DMS114 treated with DMSO at 0.1 percent for 48 hours (cell line): ENCODE data around the gene SLC35A3.
"Not testable (repeated sequence)": the region's sequence is repeated elsewhere in the genome, so short reads cannot be mapped to it uniquely, and the experiment has no call there.

Source experiments
- DNase-seq: peaks from one replicate; lab custom pipeline; 2025; ENCODE audit not compliant: unreplicated experiment; lab: John Stamatoyannopoulos, UW

The SLC35A3 gene

GRCh38 chr1:100028765-100029164 lies 59.0 kb downstream of the SLC35A3 start:
- no peak for DNase-seq

DNA sequence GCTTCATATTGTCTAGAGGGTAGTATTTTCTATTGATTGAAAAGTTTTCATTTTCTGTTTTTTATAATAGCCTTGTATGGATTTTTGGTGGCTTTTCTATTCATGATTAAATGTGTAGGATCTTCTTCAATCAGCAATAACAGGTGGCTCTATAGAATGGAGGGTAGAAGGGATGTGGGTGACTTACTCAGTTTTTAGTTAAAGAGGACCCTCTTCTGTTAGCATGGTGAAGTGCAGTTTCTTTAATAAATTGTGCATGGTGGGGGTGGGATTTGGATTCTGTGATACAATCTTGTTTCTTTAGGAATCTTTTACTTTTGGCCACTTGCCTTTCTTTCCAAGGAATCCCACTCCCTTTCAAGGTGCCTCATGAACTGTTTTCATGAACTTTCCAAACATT lies 64.7 kb downstream of the SLC35A3 start:
- peak; percentile 56 for DNase-seq

GRCh38 chr1:100035214-100035613 lies 65.4 kb downstream of the SLC35A3 start:
- DNase-seq, result no peak

DNA sequence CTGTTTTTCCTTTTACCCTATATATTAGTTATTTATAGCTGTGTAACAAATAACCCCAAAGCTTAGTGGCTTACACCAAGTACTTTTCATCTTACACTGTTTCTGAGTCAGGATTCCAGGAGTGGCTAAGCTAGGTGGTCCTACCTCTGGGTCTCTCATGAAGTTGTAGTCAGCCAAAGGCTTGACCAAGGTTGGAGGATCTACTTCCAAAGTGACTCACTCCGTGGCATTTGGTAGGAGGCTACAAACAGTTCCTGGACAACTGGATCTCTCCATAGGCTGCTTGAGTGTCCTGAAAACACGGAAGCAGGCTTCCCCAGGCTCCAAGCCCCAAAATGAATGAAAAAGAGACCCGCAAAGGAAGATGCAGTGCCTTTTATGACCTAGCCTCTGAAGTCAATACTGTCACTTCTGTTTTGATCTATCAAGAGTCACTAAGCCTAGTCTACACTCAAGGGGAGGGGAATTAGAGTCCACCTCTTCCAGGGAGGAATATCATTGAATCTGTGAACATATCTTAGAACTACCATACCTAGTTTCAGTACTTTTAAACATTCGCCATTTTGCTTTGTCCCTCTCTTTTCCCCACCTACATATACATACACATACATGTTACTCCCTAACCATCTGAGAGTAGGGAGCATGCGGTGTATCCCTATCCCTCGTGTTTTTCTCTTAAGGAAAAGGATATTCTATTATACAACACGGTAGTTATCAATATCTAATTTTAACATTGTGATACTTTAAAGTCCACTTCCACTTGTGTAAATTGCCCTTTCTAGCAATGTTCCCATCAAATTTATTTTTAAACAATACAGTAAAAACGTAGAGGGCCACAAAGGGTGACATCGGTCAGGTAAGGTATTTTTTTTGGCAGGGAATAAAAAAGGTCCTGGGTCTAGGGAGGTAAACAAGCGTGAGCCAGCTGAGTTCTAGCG lies 67.2 kb downstream of the SLC35A3 start:
- DNase-seq, result peak; percentile 40

- DNase-seq, result peak; percentile 52
Observed at GRCh38 chr1:100037656-100037926, 67.8 kb downstream of the SLC35A3 start.

DNA sequence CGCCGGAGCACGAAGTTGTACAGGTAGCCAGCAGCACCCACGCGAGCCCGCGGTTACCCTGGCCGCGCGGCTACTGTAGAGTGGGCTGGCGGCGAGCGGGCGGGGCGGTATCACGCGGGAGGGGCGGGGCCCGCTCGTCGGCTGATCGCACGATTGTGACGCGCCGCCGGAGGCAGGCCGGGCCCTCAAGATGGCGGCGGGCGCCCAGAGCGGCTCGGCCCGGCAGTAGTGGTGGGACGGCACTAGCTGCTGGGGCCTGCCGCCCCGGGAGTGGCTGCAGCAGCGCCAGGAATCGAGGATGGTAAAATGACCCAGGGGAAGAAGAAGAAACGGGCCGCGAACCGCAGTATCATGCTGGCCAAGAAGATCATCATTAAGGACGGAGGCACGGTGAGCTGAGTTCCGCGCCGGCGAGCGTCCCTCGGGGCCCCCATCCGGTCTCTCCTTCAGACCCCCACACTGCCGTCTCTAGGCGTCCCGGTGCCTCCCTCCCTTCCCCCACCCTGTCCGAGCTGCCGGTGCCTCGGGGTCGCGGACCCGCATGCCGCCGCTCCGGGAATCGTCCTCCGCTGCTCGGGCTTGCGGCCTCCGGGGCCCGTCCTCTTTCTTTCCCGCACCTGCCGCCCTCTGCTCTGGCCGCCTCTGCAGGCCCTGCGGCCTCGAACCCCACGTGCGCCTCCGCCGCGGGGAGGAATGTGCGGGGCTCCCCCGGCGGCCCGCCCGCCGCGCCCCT lies 68.3 kb downstream of the SLC35A3 start:
- DNase-seq, result peak; percentile 68

DNA sequence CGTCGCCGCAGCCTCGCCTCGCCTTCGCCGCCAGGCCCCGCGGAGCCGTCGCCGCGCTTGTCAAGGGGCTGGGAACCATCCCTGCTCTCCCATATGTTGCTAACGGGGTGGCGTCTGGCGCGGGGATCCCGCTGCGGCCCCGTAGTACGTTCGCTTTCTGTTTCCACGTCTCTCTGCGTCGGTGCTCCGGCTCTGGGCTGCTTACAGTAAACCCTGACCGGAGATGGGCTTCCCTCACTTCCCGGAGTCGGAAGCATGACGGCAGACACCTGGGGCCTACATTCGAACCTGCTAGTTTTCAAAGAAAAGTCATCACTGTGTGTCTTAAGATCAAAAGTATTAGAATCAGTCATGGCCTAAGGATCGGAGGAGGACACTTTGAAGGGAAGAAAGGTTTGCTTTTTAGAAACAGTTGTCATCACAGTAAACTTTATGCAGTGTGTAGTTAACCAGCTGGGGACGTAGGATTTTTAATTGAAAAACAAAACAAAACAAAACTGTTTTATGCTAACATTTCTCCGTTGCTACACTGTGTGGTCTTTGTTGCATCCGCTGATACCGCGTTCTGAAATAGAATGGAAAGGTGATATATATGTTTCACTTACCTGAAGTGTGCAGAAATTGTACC lies 69.0 kb downstream of the SLC35A3 start:
- DNase-seq, result peak; percentile 27

- no peak for DNase-seq
Observed at GRCh38 chr1:100039591-100039990, 69.8 kb downstream of the SLC35A3 start.

DNA sequence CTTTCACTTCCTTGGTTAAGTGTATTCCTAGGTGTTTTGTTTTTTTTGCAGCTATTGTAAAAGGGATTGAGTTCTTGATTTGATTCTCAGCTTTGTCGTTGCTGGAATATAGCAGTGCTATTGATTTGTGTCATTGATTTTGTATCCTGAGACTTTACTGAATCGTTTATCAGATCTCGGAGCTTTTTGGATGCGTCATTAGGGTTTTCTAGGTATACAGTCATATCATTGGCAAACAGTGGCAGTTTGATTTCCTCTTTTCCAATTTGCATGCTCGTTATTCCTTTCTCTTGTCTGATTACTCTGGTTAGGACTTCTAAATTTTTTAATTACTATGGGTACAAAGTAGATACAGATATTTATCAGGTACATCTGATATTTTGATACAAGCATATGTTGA lies 75.4 kb downstream of the SLC35A3 start:
- DNase-seq, result no peak

DNA sequence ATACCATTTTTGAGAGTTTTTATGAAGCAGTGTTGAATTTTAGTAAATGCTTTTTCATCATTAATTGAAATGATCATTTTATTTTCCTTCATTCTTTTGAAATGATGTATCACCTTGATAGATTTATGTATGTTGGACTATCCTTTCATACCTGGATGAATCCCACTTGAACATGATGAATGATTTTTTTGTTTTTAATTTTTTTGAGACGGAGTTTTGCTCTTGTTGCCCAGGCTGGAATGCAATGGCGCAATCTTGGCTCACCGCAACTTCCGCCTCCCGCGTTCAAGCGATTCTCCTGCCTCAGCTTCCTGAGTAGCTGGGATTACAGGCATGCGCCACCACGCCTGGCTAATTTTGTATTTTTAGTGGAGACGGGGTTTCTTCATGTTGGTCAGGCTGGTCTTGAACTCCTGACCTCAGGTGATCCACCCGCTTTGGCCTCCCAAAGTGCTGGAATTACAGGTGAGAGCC lies 77.5 kb downstream of the SLC35A3 start:
- DNase-seq, result not testable (repeated sequence)

DNA sequence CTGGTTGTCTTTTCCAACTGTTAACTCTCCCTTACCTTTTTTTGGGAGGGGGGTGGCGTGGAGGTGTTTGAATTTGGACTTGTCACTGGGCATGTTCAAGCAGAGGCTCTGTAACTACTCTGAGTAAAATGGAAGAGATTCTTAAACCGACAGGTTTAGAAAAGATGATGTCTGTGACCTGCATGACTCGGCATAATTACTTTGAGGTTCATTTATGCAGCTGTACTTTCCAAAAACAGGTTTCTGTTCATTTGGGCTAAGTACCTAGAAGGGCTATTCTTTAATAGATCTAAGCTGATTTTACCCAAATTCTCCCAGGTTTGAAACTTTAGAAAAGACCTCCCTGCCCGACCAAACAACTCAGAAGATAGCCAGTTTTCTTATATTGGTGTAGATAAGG lies 80.3 kb downstream of the SLC35A3 start:
- no peak for DNase-seq

- no peak for DNase-seq
Observed at GRCh38 chr1:100051401-100051800, 81.6 kb downstream of the SLC35A3 start.

GRCh38 chr1:100051893-100052292 lies 82.1 kb downstream of the SLC35A3 start:
- DNase-seq, result no peak

DNA sequence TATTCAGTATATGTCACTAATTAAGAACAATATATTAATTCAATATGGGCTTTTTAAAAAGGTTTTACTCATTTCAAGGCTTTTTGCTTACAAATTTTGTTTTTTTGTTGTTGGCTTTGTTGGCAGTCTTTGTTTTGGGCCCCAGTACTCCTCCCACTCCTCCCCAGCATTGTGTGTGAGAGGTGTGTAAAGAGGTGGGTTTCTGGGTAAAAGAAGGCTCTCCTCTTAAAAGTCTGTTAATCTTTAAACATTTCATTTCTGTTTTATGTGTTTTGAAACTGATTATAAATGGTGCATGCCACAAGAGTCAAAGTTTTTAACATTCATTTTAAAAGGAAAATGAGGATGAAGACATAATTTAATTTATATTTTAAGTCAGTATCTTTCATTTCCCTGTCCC lies 83.3 kb downstream of the SLC35A3 start:
- no peak for DNase-seq

- DNase-seq, result no peak
Observed at GRCh38 chr1:100053727-100054126, 83.9 kb downstream of the SLC35A3 start.

DNA sequence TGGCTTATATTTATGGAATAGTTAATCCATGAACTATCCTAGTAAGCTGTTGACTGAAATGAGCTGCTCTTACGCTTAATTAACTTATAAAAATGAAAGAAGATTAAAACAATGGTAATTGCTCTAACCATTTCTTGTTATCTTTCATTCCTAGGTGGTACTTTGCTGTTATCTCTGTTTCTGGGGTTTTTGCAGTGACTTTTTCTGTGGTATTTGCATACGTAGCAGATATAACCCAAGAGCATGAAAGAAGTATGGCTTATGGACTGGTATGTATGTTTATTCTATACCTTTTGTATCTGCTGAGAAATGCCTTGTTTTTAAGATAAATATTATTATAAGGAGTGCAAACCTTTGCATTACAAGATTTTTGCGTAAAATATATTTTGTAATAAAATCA lies 91.9 kb downstream of the SLC35A3 start:
- DNase-seq, result no peak

GRCh38 chr1:100065183-100065968 lies 95.6 kb downstream of the SLC35A3 start:
- no peak for DNase-seq

- no peak for DNase-seq
Observed at GRCh38 chr1:100065969-100066227, 96.1 kb downstream of the SLC35A3 start.

DNA sequence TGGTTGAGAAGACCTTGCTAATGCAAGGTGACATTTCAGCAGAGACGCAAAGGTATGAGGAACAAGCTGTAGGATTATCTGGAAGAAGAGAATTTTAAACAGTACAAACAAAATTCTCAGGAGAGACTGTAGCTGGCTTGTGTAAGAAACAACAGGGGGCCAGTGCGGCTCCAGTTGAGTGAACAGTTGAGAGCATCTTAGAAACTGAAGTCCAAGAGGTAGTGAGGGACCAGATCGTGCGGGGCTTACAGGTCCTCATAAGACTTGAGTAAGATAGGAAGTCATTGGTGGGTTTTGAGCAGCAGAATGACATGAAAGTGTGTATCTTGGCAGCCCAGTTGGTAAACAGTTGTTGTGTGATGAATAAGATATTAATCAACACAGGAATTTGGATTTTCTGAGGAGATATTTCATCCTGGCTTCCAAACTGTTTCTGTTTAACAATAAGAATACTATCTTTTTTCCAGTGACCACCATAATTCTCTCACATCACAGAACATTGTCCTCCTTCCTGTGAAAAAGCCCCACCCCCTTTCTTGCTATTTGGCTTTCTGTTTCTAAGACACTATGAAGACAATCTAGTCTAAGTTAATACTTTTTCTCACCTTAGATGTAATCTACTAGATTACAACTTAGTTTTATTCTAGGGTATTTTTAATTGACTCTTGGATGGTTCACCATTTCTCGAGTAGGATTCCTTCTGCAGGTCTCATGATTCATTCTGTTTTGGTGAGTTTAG lies 100.6 kb downstream of the SLC35A3 start:
- DNase-seq, result no peak

GRCh38 chr1:100073531-100073930 lies 103.7 kb downstream of the SLC35A3 start:
- DNase-seq, result no peak
